Measurements from ENCODE around the gene CDH1.

The CDH1 gene

DNA sequence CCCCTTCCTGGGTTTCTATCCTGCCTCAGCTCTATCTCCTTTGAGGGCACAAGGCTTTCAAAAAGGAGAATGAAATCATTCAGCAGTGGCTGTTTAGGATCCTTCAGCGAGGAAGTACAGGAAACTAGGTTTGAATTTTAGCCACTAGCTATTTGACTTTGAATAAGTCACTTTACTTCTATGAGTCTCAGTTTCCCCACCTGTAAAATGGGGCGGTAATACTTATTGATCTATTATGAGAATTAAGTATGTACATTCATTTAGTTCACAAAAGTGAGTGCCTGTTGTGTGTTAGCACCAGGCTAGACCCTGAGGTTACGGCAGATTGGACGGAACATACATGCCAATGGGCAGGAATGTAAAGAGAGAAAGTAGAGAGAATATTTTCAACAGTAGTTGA is 6.6 kb downstream of the CDH1 start:
- Mint-ChIP-seq H3K9me3 (no peaks in the 10 kb centered on the region), H3K27me3 (peaks cover 45% of the 10 kb centered on the region), H3K4me3 (no peak overlapping the region), H3K4me1 (peaks cover 13% of the 10 kb centered on the region), H3K27ac (no peak overlapping the region)
- DNase-seq (no peak), ATAC-seq (no peak)

DNA sequence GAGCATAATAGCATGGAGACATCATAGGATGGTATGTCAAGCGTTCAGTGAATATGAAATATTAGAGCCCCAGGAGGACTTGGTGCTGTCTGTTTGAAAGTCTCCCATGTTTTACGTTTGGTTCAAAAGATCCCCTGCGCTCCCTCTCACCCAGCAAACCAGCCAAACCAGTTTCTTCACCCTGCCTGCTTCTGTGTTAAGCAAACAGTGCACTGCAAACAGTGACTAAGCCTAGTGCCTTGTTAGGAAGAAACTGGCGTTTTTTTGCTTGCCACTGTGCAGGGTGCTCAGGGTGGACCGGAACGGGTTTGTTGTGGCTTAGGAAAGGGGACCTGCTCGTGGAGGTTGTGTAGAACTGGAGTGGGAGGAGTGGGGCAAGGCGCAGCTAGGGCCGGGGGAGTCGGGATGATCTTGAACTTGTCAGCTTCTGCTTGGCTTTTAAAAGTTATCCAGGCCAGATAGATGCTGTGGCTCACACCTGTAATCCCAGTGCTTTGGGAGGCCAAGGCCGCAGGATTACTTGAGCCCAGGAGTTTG is 7.7 kb downstream of the CDH1 start:
- ATAC-seq (no peak), DNase-seq (no peak)
- no peaks in the 10 kb centered on the region for H3K9me3 Mint-ChIP-seq
- no peak overlapping the region for H3K4me3 Mint-ChIP-seq
- H3K27me3 Mint-ChIP-seq = peaks cover 50% of the 10 kb centered on the region
- H3K4me1 Mint-ChIP-seq = peaks cover 13% of the 10 kb centered on the region
- H3K27ac Mint-ChIP-seq = peak overlapping the region in 1 of 2 donors; percentile 67

DNA sequence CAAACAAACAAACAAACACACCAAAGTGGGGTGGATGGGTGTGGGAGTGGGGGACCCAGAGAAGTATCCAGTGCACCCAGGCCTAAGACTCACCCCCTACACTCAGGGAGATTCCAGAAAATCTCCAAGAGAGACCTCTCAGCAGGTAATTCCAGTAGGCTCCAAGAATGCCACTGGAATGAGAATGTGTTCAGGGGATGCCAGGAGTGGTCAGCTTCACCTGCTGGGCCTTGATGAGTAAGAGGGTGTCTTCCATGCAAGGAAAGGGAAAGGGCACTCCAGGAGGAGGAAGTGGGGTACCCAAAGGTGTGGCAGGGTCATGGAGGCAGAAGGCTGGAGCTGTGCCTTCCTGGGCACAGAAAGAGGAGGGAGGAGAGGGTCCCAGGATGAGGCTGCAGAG is 9.9 kb downstream of the CDH1 start:
- peaks cover 32% of the 10 kb centered on the region for H3K27me3 Mint-ChIP-seq
- no peak for DNase-seq
- no peak overlapping the region for H3K4me3 Mint-ChIP-seq
- peaks cover under 1% of the 10 kb centered on the region for H3K4me1 Mint-ChIP-seq
- H3K27ac Mint-ChIP-seq = peak overlapping the region in 1 of 2 donors; percentile 63
- no peaks in the 10 kb centered on the region for H3K9me3 Mint-ChIP-seq
- ATAC-seq = no peak

DNA sequence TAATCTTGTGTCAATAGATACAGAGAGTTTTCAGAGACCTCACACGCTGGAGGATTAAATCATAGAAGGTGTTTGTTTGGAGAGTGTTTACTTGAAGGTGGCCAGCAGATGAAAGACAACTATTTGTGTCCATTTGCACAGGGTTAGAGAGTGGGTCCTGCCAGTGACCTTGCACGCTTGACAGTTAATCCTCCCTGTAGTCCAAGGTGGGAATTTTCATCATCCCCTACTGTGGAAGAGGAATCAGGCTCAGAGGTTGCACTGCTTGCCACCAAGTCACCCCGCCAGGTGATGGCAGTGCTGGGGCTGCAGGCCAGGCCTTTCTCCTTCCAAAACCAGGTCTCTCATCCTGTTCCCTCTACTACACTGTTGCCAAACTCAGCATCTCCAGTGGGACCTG is 12.3 kb downstream of the CDH1 start:
- DNase-seq = no peak
- ATAC-seq = no peak
- Mint-ChIP-seq H3K4me1 (peaks cover 21% of the 10 kb centered on the region), H3K4me3 (no peak overlapping the region), H3K27me3 (peaks cover 16% of the 10 kb centered on the region), H3K9me3 (no peaks in the 10 kb centered on the region), H3K27ac (no peak overlapping the region)

DNA sequence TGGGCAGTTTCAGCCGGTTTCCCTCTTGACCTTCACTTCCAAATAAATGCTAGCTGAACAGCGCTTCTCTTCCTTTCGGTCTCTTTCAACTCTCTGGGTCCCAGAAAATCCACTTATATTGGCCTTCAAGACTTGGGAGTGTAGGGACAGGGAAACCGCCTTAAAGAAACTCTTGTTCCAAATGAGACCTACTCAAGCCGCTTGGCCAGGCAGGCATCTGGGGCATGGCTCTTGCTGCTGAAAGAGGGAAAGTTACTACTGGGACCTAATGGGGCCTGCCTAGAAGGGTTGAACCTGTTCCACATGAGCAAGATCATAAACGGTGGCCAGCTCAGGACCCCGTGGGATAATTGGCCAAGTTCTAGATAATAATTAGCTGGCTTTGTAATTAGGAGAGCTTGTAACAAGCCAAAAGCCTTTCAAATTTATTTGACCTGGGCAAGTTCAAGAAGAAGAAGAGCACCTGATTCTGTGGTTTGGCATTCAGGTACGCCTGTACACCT is 13.2 kb downstream of the CDH1 start:
- Mint-ChIP-seq H3K27ac (no peak overlapping the region), H3K9me3 (no peaks in the 10 kb centered on the region), H3K4me1 (peaks cover 28% of the 10 kb centered on the region), H3K4me3 (no peak overlapping the region), H3K27me3 (peaks cover 8% of the 10 kb centered on the region)
- DNase-seq (no peak), ATAC-seq (no peak)

DNA sequence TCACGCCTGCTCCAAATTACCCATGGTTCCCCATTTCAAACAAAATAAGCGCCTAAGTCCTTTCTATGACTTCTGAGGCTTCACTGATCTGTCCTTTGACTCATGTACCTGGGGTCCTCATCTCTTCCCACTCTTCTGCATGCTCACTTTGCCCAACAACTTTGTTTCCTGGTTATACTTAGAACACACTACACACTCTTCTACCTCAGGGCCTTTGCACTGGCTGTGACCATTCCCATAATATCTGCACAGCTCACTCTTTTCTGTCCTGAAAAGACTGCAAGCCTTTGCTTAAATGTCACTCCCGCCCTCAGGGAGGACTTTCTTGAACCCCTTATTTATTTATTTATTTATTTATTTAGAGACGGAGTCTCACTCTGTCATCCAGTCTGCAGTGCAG is 14.1 kb downstream of the CDH1 start:
- ATAC-seq (no peak), DNase-seq (no peak)
- Mint-ChIP-seq H3K4me3 (no peak overlapping the region), H3K4me1 (peaks cover 37% of the 10 kb centered on the region), H3K27ac (peak overlapping the region; percentile 3 to 53), H3K27me3 (peaks cover 8% of the 10 kb centered on the region), H3K9me3 (no peaks in the 10 kb centered on the region)

DNA sequence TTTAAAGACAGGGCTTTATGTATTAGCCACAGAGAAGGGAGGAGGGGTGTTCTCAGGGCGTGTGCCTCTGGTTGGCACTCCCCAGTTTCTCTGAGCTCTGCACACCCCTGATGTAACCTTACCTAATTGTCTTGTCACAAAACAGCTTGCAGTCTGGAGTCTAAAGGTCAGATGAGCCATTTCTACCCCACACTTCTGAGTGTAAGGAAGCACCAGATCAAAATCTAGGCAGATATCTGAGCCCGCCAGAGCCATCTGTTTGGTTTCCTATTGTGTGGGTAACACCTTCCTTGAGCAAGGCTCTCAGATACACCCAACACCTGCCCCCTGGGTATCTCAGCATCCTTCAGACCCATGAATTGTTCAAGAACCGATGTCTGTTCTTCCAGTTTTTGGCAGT is 15.5 kb downstream of the CDH1 start:
- peak; percentile 80 for ATAC-seq
- H3K9me3 Mint-ChIP-seq = no peaks in the 10 kb centered on the region
- peak overlapping the region; percentile 49 to 55 for H3K4me3 Mint-ChIP-seq
- peak; percentile 62 to 78 for DNase-seq
- peak overlapping the region; percentile 61 to 79 for H3K27ac Mint-ChIP-seq
- H3K27me3 Mint-ChIP-seq = peaks cover 8% of the 10 kb centered on the region
- H3K4me1 Mint-ChIP-seq = peaks cover 51% of the 10 kb centered on the region

DNA sequence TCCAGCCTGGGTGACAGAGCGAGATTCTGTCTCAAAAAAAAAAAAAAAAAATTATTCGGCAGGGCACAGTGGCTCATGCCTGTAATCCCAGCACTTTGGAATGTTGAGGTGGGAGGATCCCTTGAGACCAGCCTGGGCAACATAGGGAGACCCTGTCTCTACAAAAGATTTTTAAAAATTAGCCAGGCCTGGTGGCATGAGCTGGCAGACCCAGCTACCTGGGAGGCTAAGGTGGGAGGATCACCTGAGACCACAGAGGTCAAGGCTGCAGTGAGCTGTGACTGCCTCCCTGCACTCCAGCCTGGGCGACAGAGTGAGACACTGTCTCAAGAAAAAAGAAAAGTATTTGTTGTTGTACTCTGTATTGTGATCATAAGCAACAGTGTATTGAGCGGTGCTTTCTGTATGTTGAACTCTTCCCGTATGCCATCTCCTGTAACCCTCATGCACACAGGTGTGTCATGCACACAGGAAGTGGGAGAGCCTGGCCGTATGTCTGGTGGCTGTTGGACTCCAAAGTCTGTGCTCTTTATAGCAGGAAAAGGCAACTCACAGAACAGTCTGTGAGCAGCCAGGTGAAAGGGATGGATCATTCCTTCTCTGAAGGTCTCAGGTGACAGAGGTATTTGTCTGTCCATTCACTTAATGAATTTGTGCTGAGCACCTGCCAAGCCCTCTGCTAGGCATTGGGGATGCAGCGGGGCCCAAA is 17.1 kb downstream of the CDH1 start:
- Mint-ChIP-seq H3K4me3 (no peak overlapping the region), H3K27me3 (peaks cover 3% of the 10 kb centered on the region), H3K4me1 (peaks cover 61% of the 10 kb centered on the region), H3K9me3 (no peaks in the 10 kb centered on the region), H3K27ac (no peak overlapping the region)
- DNase-seq (no peak), ATAC-seq (no peak)

DNA sequence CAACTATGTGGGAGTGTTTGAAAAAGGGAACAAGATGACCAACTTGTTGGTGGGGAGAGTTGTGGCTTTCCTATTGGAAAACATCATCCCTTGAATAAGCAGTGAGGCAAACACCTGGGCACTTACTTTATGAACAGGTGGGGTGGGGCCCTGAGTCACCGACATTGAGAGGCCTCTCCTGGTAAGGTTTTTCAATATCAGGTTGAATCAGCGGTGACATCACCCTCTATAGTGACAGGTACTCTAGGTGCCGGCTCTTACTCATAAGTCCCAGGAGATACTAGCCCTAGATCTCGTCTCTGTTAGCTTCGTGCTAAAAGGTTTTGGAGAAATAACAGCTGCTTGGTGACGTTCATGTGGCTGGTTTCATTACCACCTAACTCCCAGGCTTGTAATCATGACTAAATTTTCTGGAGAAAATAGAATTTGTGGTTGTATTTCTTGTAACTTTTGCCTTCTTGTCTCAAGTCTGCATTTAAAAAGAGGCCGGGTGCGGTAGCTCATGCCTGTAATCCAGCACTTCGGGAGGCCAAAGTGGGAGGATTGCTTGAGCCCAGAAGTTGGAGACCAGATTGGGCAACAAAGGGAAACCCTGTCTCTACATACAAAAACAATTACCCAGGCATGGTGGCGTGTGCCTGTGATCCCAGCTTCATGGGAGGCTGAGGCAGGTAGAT is 19.3 kb downstream of the CDH1 start:
- ATAC-seq (peak; percentile 89), DNase-seq (peak; percentile 70 to 88)
- H3K27me3 Mint-ChIP-seq = peaks cover 2% of the 10 kb centered on the region
- H3K4me3 Mint-ChIP-seq = peak overlapping the region; percentile 65 to 75
- no peaks in the 10 kb centered on the region for H3K9me3 Mint-ChIP-seq
- peaks cover 74% of the 10 kb centered on the region for H3K4me1 Mint-ChIP-seq
- H3K27ac Mint-ChIP-seq = peak overlapping the region; percentile 97 to 99

DNA sequence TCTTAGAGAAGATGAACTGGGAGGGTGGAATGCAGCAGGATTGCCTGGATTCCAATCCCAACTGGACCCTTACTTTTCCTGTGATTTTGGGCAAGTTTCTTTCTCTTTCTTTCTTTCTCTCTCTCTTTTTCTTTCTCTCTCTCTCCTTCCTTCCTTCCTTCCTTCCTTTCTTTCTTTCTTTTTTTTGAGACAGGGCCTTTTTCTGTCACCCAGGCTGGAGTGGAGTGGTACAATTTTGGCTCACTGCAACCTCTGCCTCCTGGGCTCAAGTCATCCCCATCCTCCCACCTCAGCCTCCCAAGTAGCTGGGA is 20.5 kb downstream of the CDH1 start:
- ATAC-seq = no peak
- Mint-ChIP-seq H3K27me3 (peaks cover 14% of the 10 kb centered on the region), H3K27ac (peak overlapping the region; percentile 91 to 97), H3K9me3 (no peaks in the 10 kb centered on the region), H3K4me3 (peak overlapping the region; percentile 65 to 75), H3K4me1 (peaks cover 70% of the 10 kb centered on the region)
- DNase-seq = no peak

DNA sequence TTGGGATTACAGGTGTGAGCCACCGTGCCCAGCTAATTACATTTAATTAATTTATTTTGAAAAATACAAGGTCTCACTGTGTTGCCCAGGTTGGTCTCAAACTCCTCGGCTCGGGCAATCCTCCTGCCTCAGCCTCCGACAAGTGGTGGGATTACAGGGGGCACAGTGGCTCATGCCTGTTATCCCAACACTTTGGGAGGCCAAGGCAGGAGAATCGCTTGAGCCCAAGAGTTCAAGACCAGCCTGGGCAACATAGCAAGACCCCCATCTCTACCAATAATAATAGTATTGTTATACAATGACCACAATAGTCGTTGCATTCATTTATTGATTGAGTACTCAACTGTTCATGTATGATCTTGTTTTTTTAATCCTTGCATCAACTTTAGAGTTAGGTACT is 22.0 kb downstream of the CDH1 start:
- DNase-seq (no peak), ATAC-seq (no peak)
- Mint-ChIP-seq H3K4me1 (peaks cover 66% of the 10 kb centered on the region), H3K27ac (no peak overlapping the region), H3K4me3 (no peak overlapping the region), H3K27me3 (peaks cover 26% of the 10 kb centered on the region), H3K9me3 (no peaks in the 10 kb centered on the region)

DNA sequence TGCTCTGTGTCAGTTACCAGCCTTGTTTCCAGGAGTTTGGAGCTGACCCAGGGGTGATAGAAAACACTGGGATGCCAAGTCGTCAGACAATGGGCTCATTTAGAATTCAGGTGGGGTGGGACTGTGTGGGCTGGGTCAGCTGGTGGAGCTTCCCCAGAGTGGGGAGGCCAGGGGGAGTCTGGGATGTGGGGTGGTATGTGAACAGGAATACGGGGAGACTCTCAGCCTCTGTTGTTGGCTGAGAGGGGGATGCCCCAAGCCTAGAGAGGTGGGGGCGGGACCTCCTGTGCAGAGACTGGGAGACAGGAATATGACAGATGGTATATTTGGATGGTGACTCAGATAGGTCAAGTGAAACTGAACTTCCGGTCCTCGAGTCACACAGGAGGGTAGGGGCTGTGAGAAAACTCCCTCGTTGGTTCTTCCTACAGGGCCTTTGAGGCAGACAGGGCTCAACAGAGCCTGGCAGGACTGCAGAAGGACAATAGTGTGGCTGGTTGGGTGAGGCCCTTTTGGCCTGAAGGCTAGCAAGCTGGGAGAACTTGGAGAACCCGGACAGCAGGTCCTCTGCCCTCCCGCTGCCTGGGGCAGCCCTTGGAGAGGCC is 23.7 kb downstream of the CDH1 start:
- Mint-ChIP-seq H3K27me3 (peaks cover 28% of the 10 kb centered on the region), H3K4me3 (peak overlapping the region; percentile 59 to 68), H3K9me3 (no peaks in the 10 kb centered on the region), H3K27ac (peak overlapping the region; percentile 47 to 67), H3K4me1 (peaks cover 68% of the 10 kb centered on the region)
- ATAC-seq = peak; percentile 62
- peak in 1 of 2 donors; percentile 59 for DNase-seq

DNA sequence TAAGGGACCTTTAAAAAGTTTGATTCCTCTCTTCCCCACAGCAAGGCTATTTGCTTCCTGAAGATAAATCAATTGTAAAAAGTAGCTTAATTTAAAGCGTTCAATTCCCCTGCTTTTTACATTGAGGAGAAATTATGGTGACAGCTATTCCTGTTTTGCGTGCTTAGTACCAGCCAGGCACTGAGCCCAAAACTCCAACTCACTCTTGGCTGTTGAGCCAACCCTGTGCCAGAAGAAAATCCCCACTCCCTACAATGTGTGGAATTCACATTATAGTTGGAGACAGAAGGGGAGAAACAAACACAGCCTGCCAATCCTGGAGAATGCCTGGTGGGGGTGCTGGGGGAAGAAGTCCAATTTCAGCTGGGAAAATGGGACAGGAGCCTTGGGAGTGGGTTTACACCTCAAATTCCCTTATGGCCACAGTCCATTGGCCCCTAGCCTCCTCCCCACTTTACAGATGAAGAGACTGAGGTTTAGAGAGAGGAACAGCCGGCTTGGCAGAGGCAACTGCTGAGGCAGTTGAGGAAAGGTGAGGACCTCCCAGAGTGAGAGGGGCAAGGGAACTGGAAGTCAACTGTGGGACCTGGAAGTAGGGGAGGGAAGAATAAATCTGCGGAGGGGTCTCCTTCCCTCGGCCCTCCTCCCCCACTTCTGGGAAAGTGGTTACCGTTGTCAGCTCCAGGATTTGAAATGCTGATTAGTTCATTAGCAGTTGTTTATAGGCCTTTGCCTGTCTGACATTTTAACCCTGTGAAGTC is 26.1 kb downstream of the CDH1 start:
- no peak for DNase-seq
- peaks cover 28% of the 10 kb centered on the region for H3K27me3 Mint-ChIP-seq

DNA sequence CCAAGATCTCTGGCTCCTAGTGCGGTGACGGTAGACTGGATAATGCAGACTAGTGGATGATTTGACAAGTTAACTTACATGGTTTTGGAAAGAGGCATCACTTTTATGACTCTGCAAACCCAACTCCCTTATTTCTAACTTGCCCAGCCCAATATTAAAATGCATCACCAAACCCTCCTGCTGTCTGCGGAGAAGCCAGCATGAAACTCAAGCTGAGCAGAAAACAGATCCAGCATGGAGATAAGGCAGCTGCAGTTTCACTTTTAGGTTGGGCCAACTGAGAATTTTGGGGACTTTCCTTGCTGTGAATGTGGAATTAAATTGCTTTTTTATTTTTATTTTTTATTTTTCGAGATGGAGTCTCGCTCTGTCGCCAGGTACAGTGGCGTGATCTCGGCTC is 27.8 kb downstream of the CDH1 start:
- ATAC-seq (no peak), DNase-seq (no peak)
- Mint-ChIP-seq H3K27ac (peak overlapping the region in 1 of 2 donors; percentile 93), H3K4me3 (no peak overlapping the region), H3K9me3 (no peaks in the 10 kb centered on the region), H3K27me3 (peaks cover 28% of the 10 kb centered on the region), H3K4me1 (peaks cover 40% of the 10 kb centered on the region)

More for the DNA sequence above, 26.1 kb downstream of the CDH1 start:
- Mint-ChIP-seq H3K27ac (no peak overlapping the region), H3K9me3 (no peaks in the 10 kb centered on the region), H3K4me1 (peaks cover 44% of the 10 kb centered on the region), H3K4me3 (no peak overlapping the region)
- ATAC-seq = no peak

DNA sequence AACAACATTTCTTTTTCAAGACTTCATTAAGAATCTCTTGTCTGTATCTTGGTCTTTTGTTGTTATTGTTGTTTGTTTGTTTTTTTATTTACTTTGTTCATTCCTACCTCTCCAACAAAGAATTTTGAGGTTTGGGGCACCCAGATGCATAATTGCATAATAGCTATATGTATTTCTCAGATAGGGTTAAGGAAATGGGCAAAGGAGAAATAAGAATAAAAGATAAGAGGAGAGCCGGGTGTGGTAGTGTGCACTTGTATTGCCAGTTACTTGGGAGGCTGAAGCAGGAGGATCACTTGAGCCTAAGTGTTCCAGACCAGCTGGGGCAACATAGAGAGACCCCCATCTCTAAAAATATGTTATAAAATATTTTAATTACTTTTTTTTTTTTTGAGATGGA is 30.5 kb downstream of the CDH1 start:
- H3K9me3 Mint-ChIP-seq = no peaks in the 10 kb centered on the region
- no peak for ATAC-seq
- DNase-seq = no peak

More for the DNA sequence above, 30.5 kb downstream of the CDH1 start:
- Mint-ChIP-seq H3K4me1 (peaks cover 24% of the 10 kb centered on the region), H3K27ac (peak overlapping the region in 1 of 2 donors; percentile 33), H3K4me3 (no peak overlapping the region), H3K27me3 (peaks cover 15% of the 10 kb centered on the region)

All from stimulated activated naive CD8-positive, alpha-beta T cell treated with anti-CD3 and anti-CD28 coated beads, Interleukin-15, amount 100 ng/mL, for 72 hours (primary cell).